Stimulated activated CD4-positive, alpha-beta T cell treated with anti-CD3 and anti-CD28 coated beads, Interleukin-1b, Interleukin-23, amount 100 ng/mL, for 1 hour (primary cell): ENCODE results near the gene PPY.
"Not testable (repeated sequence)": the region's sequence is repeated elsewhere in the genome, so short reads cannot be mapped to it uniquely, and the experiment has no call there.

ENCODE experiments used
- DNase-seq, 2 donors: peaks; one replicate each; pipeline ENCODE4 v3.0.0-alpha.2; 2020; ENCODE audit warnings: low read depth in 2 of 2

Gene PPY

GRCh38 chr17:43966276-43966675, 24.0 kb upstream of the PPY start:
- no peak for DNase-seq

- no peak for DNase-seq
These were observed 20.2 kb upstream of the PPY start for GRCh38 chr17:43962479-43962878.

- DNase-seq: no peak
These were observed 19.7 kb upstream of the PPY start for GRCh38 chr17:43961954-43962353.

GRCh38 chr17:43961292-43961691, 19.0 kb upstream of the PPY start:
- DNase-seq: not testable (repeated sequence)

GRCh38 chr17:43958748-43959352, 16.6 kb upstream of the PPY start:
- no peak for DNase-seq

GRCh38 chr17:43956222-43956621, 13.9 kb upstream of the PPY start:
- DNase-seq: no peak

- no peak for DNase-seq
These were observed 11.5 kb upstream of the PPY start, which contains the start of gene PYY for GRCh38 chr17:43953746-43954145. Gene PYY, minus strand, starts transcription at chr17:43953940. Its CDS starts 457 bp downstream, at chr17:43953483.

GRCh38 chr17:43952724-43953666, 10.7 kb upstream of the PPY start:
- no peak for DNase-seq

- DNase-seq: no peak
These were observed 10.1 kb upstream of the PPY start for GRCh38 chr17:43952351-43952723.

GRCh38 chr17:43951750-43952149, 9.5 kb upstream of the PPY start:
- no peak for DNase-seq

- DNase-seq: no peak
These were observed 8.3 kb upstream of the PPY start for GRCh38 chr17:43950554-43950953.

GRCh38 chr17:43949781-43950180, 7.5 kb upstream of the PPY start:
- no peak for DNase-seq

GRCh38 chr17:43946781-43947180, 4.5 kb upstream of the PPY start:
- no peak for DNase-seq

- DNase-seq: no peak
These were observed 3.0 kb upstream of the PPY start for GRCh38 chr17:43945074-43945829.

GRCh38 chr17:43940630-43941029, 1.6 kb downstream of the PPY start:
- no peak for DNase-seq

- DNase-seq: no peak
These were observed 2.4 kb downstream of the PPY start for GRCh38 chr17:43939886-43940285.

GRCh38 chr17:43939452-43939851, 2.8 kb downstream of the PPY start:
- not testable (repeated sequence) for DNase-seq

- no peak for DNase-seq
These were observed 3.5 kb downstream of the PPY start for GRCh38 chr17:43938838-43939182.

- no peak for DNase-seq
These were observed 5.8 kb downstream of the PPY start for GRCh38 chr17:43936434-43936833.

GRCh38 chr17:43935926-43936261, 6.4 kb downstream of the PPY start:
- DNase-seq: no peak

GRCh38 chr17:43935204-43935925, 6.9 kb downstream of the PPY start:
- no peak for DNase-seq

- DNase-seq: no peak
These were observed 9.4 kb downstream of the PPY start for GRCh38 chr17:43932923-43933322.
